K562 (cell line): ENCODE data around the gene EDA. TPM values are rescaled to one million over a fixed set of nuclear protein-coding genes. Genes with fewer than 3 reads are reported as not detected.

ENCODE experiments used
- ATAC-seq: fragments of 200-7000 bp; cut with Tn5 transposase; 3 replicates; pipeline ENCODE4 v1.9.1; 2020; ENCODE audit warnings: moderate library complexity
- BruUV-seq: library from RNA; stranded (reverse); fragments of 400-500 nt; replicated peaks from 2 replicates; lab custom pipeline; 2021; lab: Mats Ljungman, UMichigan
- CTCF ChIA-PET: fragments of 300-600 bp; formaldehyde crosslinking; extraction: SDS; loops from one replicate; lab custom pipeline; 2021; ENCODE audit warnings: low intra/inter-chr PET ratio; lab: Yijun Ruan, JAX
- POLR2A ChIA-PET: fragments of 300-600, 350-650 bp; sonication (Branson Sonifier 250); formaldehyde crosslinking; extraction: SDS; loops from one replicate; lab custom pipeline; 2021; ENCODE audit warnings: antibody characterized with exemption, inconsistent platforms; lab: Yijun Ruan, JAX
- DNase-seq, 4 experiments: peaks; one replicate each; pipeline versions ENCODE4 v3.0.0 to v3.0.0-alpha.2; 2011 to 2018; ENCODE audit warnings: low spot score in 3 of 4, mixed read lengths in 3 of 4; ENCODE audit errors: extremely low read depth in 1 of 4
- FAIRE-seq: peaks from 2 replicates; lab custom pipeline; 2011; peaks lifted over from hg19 to GRCh38; lab: Jason Lieb, UNC
- H2AFZ ChIP-seq: 2 replicates; pipeline ENCODE4 v1.6.0; 2011; ENCODE audit warnings: low read depth, low read length, control low read depth, inconsistent platforms
- H3K27ac ChIP-seq: fragments of 200-600 bp; 3 replicates; pipeline ENCODE4 v1.8.0; 2011; ENCODE audit warnings: low read depth, mild to moderate bottlenecking, control low read depth, inconsistent platforms, low read length, moderate library complexity, mixed read lengths; ENCODE audit errors: extremely low read depth
- H3K27me3 ChIP-seq, 2 experiments: fragments of 300-600 bp in 1 of 2; 2 replicates in 1 of 2; 3 replicates in 1 of 2; pipeline versions ENCODE4 v1.6.0 to v1.8.0; 2011; ENCODE audit warnings: inconsistent platforms in 2 of 2, low read length in 2 of 2, mild to moderate bottlenecking in 1 of 2, mixed read lengths in 1 of 2, moderate library complexity in 1 of 2; ENCODE audit not compliant: control insufficient read depth in 2 of 2, insufficient read depth in 2 of 2
- H3K36me3 ChIP-seq: fragments of 300-600 bp; 3 replicates; pipeline ENCODE4 v1.8.0; 2011; ENCODE audit warnings: mild to moderate bottlenecking, low read length, inconsistent platforms; ENCODE audit not compliant: control insufficient read depth, insufficient read depth
- H3K4me1 ChIP-seq, 2 experiments: fragments of 200-600 bp in 1 of 2; replicated peaks in 1 of 2; 2 replicates in 1 of 2; 3 replicates in 1 of 2; pipeline versions ENCODE4 v1.5.1 to v1.8.0; 2011; ENCODE audit warnings: inconsistent platforms in 2 of 2, low read length in 2 of 2, mild to moderate bottlenecking in 1 of 2, mixed read lengths in 1 of 2, moderate library complexity in 1 of 2; ENCODE audit not compliant: control insufficient read depth in 2 of 2, insufficient read depth in 2 of 2
- H3K4me2 ChIP-seq: 2 replicates; pipeline ENCODE4 v1.6.1; 2011; ENCODE audit warnings: low read length, control low read depth, inconsistent platforms, mixed read lengths; ENCODE audit not compliant: insufficient read depth
- H3K4me3 ChIP-seq: fragments of 200-600 bp; sonication (generic), shearing (Covaris generic); 2 replicates; pipeline ENCODE4 v1.5.1; 2016; ENCODE audit warnings: control low read depth, inconsistent platforms
- H3K79me2 ChIP-seq: fragments of 200-600 bp; 3 replicates; pipeline ENCODE4 v1.8.0; 2011; ENCODE audit warnings: low read length, inconsistent platforms; ENCODE audit not compliant: control insufficient read depth, insufficient read depth
- H3K9ac ChIP-seq, 2 experiments: 2 replicates each; pipeline versions ENCODE4 v1.6.0 to v1.6.1; 2011; ENCODE audit warnings: low read depth in 2 of 2, low read length in 2 of 2, control low read depth in 1 of 2, inconsistent platforms in 1 of 2, mild to moderate bottlenecking in 1 of 2, mixed read lengths in 1 of 2; ENCODE audit not compliant: insufficient read depth in 1 of 2
- H3K9me1 ChIP-seq: one replicate; pipeline ENCODE4 v1.6.0; 2011; ENCODE audit warnings: inconsistent platforms, mild to moderate bottlenecking, low read length, moderate library complexity; ENCODE audit not compliant: control insufficient read depth, insufficient read depth
- H3K9me3 ChIP-seq: replicated peaks from 2 replicates; pipeline ENCODE4 v1.5.1; 2011; ENCODE audit warnings: low read depth, low read length, inconsistent platforms; ENCODE audit not compliant: control insufficient read depth, insufficient read depth
- H4K20me1 ChIP-seq: replicated peaks from 2 replicates; pipeline ENCODE4 v1.6.1; 2011; ENCODE audit warnings: low read length, inconsistent platforms, mixed read lengths; ENCODE audit not compliant: control insufficient read depth, insufficient read depth
- ARID3B ChIP-seq: fragments of 250-450 bp; sonication (Bioruptor Pico); IDR thresholded peaks from 2 replicates; pipeline ENCODE4 v1.4.0; 2020; ENCODE audit warnings: borderline replicate concordance
- BCL6 ChIP-seq: fragments of 250-450 bp; sonication (Bioruptor Pico); IDR thresholded peaks from 2 replicates; pipeline ENCODE4 v1.4.0; 2020
- CLOCK ChIP-seq: fragments of 250-450 bp; sonication (Bioruptor Pico); IDR thresholded peaks from 2 replicates; pipeline ENCODE4 v1.4.0; 2020; ENCODE audit warnings: mild to moderate bottlenecking, moderate library complexity, borderline replicate concordance
- KLF16 ChIP-seq: IDR thresholded peaks from 2 replicates; pipeline ENCODE4 v1.6.1; 2016; ENCODE audit warnings: antibody characterized with exemption
- RBM14 ChIP-seq: fragments of 200-400 bp; formaldehyde crosslinking; IDR thresholded peaks from 2 replicates; pipeline ENCODE4 v1.6.1; 2018; ENCODE audit warnings: low read depth, mild to moderate bottlenecking, low read length, moderate library complexity, borderline replicate concordance; ENCODE audit not compliant: insufficient read depth
- SOX6 ChIP-seq: fragments of 450-650 bp; IDR thresholded peaks from 2 replicates; pipeline ENCODE4 v1.6.1; 2014; ENCODE audit warnings: mild to moderate bottlenecking
- SREBF1 ChIP-seq: fragments of 150-350 bp; IDR thresholded peaks from 2 replicates; pipeline ENCODE4 v1.6.1; 2014; ENCODE audit warnings: antibody characterized with exemption, low read depth, low read length, borderline replicate concordance
- TBP ChIP-seq: optimal IDR thresholded peaks from 2 replicates; pipeline ENCODE3; 2011; ENCODE audit warnings: low read depth, low read length, improper control_type of control experiment
- ZBTB1 ChIP-seq: sonication (generic); formaldehyde crosslinking; IDR thresholded peaks from 2 replicates; pipeline ENCODE4 v1.8.1; 2023; ENCODE audit warnings: missing genetic modification reagents, low read depth, mild to moderate bottlenecking, borderline replicate concordance
- ZNF134 ChIP-seq: fragments of 250-450 bp; sonication (Bioruptor Pico); conservative IDR thresholded peaks from 2 replicates; pipeline ENCODE4 v1.4.0; 2020
- ZNF77 ChIP-seq: fragments of 250-450 bp; sonication (Bioruptor Pico); IDR thresholded peaks from 2 replicates; pipeline ENCODE4 v1.5.0; 2020
- WGBS: fragments of 100-300 bp; shearing (Covaris generic); methylation state at CpG from one replicate; pipeline ENCODE4 v1.1.6; 2016; ENCODE audit warnings: low coverage, mixed read lengths; ENCODE audit not compliant: insufficient coverage; ENCODE audit errors: missing lambda C conversion rate; 5-methylcytosine and 5-hydroxymethylcytosine counted together
- in situ Hi-C: fragments of 300-500 bp; cut with MboI; formaldehyde crosslinking; loops from 4 replicates; pipeline ENCODE4 v1.15.0; 2018; ENCODE audit warnings: inconsistent platforms, mixed read lengths
- intact Hi-C: fragments of 100-400 bp; cut with micrococcal nuclease; formaldehyde crosslinking; loops from 2 replicates; pipeline ENCODE4 v1.14.2; 2022
- polyA plus RNA-seq, 8 experiments: library from polyadenylated mRNA; depleted of rRNA in 4 of 8; stranded (reverse) in 5 of 8; unstranded in 3 of 8; fragments of >200 nt; fragmentation: Nextera tagmentation in 2 of 8; fragmentation: Illumina TruSeq in 1 of 8; extraction: Ambion mirVana in 2 of 8; extraction: Trizol in 1 of 8; gene quantifications; 2 replicates each; pipeline versions ENCODE4 v1.2.1 to v1.2.3, GENCODE V29; 2011 to 2014; ENCODE audit warnings: inconsistent platforms in 1 of 8, missing spikeins in 1 of 8
- total RNA-seq, 7 experiments: library from RNA; depleted of rRNA in 6 of 7; stranded (reverse); fragments of >200 nt in 6 of 7; fragmentation: Illumina TruSeq in 2 of 7; extraction: Trizol in 2 of 7; gene quantifications; 2 replicates each; pipeline versions ENCODE4 v1.2.1 to v1.2.3, GENCODE V29; 2011 to 2021; ENCODE audit warnings: low replicate concordance in 1 of 7

Gene EDA
- total and polyA plus RNA-seq, 9 of the 15 experiments (the other 6 are each of a cell fraction or from before 2014, with no cell fraction given) = 0.03 to 0.40 (median 0.07) TPM

- Histone ChIP-seq H3K4me2 (no peak overlapping the region), H3K27ac (no peak overlapping the region), H2AFZ (no peak overlapping the region), H3K79me2 (no peaks in the 10 kb centered on the region), H3K9ac (no peak overlapping the region), H3K9me3 (no peaks in the 10 kb centered on the region), H3K4me1 (no peaks in the 10 kb centered on the region), H4K20me1 (no peaks in the 10 kb centered on the region), H3K36me3 (no peaks in the 10 kb centered on the region), H3K27me3 (no peaks in the 10 kb centered on the region), H3K9me1 (no peaks in the 10 kb centered on the region), H3K4me3 (no peak overlapping the region)
- 0% methylated on average over 2 of the region's 2 CpGs for WGBS
- ATAC-seq (no peak), FAIRE-seq (no peak), DNase-seq (no peak)
- in situ Hi-C loops = no loop called here
- TF ChIP-seq SREBF1 (no peak), ZNF77 (CRISPR knock-in tag) (no peak), ZNF134 (CRISPR knock-in tag) (no peak), ARID3B (CRISPR knock-in tag) (no peak), ZBTB1 (CRISPR knock-in tag) (no peak), SOX6 (no peak), TBP (no peak), RBM14 (no peak), CLOCK (CRISPR knock-in tag) (no peak), KLF16 (no peak), BCL6 (CRISPR knock-in tag) (no peak)
- ChIA-PET CTCF (no interaction called here), POLR2A (no interaction called here)
- BruUV-seq = no TSS peak
- intact Hi-C loops = no loop called here
These were observed 192.5 kb downstream of the EDA start for GRCh38 chrX:69808375-69808774.
